PFSK-1 (cell line): ENCODE measurements around the gene PHF2.

Experiments used
- FOXP2 ChIP-seq: optimal IDR thresholded peaks from 2 replicates; pipeline ENCODE3; 2011; ENCODE audit warnings: borderline replicate concordance, control low read depth, inconsistent platforms; ENCODE audit not compliant: insufficient read depth; ENCODE audit errors: extremely low read length, extremely low read depth
- POLR2AphosphoS5 ChIP-seq: IDR thresholded peaks from 2 replicates; pipeline ENCODE4 v1.6.1; 2012; ENCODE audit warnings: low read depth, mild to moderate bottlenecking, control low read depth, low read length, moderate library complexity
- SIN3A ChIP-seq: IDR thresholded peaks from 2 replicates; pipeline ENCODE4 v1.6.1; 2012; ENCODE audit warnings: mild to moderate bottlenecking, low read length, moderate library complexity, borderline replicate concordance; ENCODE audit not compliant: insufficient read depth
- TAF1 ChIP-seq: IDR thresholded peaks from 2 replicates; pipeline ENCODE4 v1.6.1; 2012; ENCODE audit warnings: low read length, control low read depth, borderline replicate concordance; ENCODE audit not compliant: insufficient read depth
- TF ChIP-seq, protein P1 (sequence below), 2 experiments: IDR thresholded peaks; 2 replicates each; pipeline versions ENCODE4 v1.6.1 to v1.8.0; 2011 to 2012; ENCODE audit warnings: low read depth in 2 of 2, low read length in 2 of 2, control low read depth in 1 of 2, inconsistent platforms in 1 of 2, mild to moderate bottlenecking in 1 of 2, moderate library complexity in 1 of 2; ENCODE audit not compliant: insufficient read depth in 1 of 2

PHF2 gene

DNA sequence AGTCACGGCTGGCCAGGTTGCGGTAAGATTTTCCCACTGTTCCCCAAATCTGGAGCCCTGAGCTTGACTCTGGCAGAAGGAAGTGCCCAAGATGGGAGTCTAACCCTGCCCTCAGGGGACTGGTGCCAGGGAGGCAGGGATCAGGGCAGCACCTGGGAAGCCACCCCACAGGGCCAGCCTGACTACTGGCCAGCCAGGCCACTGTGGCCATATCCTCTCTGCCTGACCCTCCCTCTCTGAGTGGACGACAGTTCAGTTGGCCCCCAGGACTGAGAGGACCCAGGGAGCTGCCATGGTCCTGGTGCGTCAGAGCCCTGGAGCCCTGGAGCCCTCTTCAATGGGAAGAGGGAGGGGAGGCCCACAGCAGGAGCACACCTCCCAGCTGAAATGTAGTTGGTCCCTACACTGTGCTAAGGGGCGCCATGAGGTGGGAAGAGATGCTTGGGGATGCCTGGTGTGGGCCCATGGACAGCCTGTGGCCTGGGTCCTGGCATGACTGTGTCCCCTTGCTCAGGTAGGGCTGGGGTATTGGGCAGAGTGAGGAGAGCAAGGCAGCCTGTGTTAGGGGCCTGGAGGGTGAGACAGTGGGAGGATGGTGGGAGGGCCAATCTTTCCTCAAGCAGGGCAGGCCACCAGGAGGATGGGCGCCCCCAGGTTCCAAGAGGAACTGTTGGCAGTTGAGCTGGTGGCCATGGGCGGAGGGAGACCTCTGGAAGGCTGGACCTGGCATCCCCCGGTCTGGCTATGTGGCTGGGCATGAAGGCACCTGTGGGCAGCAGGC is 81.1 kb downstream of the PHF2 start:
- TF ChIP-seq, protein P1, sequence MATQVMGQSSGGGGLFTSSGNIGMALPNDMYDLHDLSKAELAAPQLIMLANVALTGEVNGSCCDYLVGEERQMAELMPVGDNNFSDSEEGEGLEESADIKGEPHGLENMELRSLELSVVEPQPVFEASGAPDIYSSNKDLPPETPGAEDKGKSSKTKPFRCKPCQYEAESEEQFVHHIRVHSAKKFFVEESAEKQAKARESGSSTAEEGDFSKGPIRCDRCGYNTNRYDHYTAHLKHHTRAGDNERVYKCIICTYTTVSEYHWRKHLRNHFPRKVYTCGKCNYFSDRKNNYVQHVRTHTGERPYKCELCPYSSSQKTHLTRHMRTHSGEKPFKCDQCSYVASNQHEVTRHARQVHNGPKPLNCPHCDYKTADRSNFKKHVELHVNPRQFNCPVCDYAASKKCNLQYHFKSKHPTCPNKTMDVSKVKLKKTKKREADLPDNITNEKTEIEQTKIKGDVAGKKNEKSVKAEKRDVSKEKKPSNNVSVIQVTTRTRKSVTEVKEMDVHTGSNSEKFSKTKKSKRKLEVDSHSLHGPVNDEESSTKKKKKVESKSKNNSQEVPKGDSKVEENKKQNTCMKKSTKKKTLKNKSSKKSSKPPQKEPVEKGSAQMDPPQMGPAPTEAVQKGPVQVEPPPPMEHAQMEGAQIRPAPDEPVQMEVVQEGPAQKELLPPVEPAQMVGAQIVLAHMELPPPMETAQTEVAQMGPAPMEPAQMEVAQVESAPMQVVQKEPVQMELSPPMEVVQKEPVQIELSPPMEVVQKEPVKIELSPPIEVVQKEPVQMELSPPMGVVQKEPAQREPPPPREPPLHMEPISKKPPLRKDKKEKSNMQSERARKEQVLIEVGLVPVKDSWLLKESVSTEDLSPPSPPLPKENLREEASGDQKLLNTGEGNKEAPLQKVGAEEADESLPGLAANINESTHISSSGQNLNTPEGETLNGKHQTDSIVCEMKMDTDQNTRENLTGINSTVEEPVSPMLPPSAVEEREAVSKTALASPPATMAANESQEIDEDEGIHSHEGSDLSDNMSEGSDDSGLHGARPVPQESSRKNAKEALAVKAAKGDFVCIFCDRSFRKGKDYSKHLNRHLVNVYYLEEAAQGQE (IDR thresholded peaks at IDR 0.05; ENCODE audit: insufficient read depth in 1 of 2, low read depth in 2 of 2, low read length in 2 of 2), result no peak
- TF ChIP-seq SIN3A, result no peak
- no peak for TF ChIP-seq POLR2AphosphoS5
- no peak for TF ChIP-seq TAF1
- no peak for TF ChIP-seq FOXP2

DNA sequence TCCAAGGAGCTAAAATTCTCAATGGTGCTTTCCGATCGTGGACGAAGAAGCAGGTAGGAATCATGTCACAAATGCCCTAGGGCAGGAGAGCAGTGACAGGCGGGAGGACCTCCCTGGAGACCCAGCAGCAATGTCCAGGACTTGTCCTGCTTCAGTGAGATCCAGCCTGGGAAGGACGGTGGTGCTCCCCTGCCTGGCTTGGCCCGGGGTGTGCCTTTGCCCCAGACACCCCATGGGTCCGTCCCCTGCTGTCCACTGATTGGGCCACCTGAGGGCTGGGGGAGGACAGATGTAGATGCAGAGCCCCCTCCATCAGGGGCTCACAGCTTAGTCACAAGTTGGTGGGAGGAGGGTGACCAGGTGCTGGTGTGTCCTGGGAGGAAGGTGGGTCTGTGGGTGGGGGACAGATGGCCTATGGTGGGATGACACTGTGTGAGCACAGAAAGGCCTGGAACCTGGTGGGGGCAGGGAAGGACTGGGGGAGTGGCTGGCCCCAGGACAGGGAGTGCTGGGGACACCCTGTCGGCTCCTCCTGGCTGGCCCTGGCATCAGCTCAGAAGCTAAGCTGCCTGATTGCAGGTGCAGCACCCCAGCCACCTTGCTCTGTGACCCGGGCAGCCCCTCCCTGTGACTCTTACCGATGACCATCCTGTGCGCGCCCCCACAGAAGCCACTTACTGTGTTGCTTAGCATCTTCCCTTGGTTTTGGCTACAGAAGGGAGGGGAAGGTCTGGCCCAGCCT is 82.0 kb downstream of the PHF2 start:
- TF ChIP-seq, protein P1 (IDR thresholded peaks at IDR 0.05; ENCODE audit: insufficient read depth in 1 of 2, low read depth in 2 of 2, low read length in 2 of 2), result no peak
- TF ChIP-seq FOXP2 (no peak), SIN3A (no peak), POLR2AphosphoS5 (no peak), TAF1 (no peak)

DNA sequence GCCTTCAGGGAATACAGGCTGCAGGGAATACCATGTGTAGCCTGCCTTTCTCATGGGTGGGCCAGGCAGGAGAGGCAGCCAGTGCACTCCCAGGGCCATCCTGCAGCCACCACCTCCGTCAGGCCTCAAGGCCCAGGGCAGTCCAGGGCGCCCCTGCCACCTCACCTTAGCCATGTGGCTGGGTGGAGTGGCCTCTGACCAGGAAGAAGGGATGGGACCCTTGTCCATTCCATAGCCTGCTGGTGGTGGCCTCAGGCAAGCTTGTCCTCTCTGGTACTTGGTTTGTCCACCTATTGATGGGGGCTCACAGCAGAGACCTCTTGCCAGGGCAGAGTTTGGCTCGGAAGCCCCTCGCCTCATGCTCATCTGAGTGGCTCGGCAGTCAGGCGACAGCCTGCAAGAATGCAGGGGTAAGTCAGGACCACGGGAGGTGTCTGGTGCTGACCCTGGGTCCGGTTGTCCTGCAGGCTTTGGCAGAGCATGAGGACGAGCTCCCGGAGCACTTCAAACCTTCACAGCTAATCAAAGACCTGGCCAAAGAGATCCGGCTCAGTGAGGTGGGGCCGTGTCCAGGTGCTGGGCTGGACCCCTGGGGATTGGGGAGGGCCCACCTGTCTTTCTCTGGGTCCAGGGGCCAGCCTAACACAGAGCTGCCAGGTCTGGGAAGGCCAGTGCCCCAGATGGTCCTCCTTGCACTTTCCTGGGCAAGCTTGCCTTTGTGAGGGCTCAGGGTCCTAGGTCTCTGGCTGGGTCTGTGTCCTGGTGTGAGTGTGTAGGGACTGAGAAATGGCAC is 82.9 kb downstream of the PHF2 start:
- TF ChIP-seq FOXP2 (no peak), POLR2AphosphoS5 (no peak), SIN3A (no peak), TAF1 (no peak)
- TF ChIP-seq, protein P1 (IDR thresholded peaks at IDR 0.05; ENCODE audit: insufficient read depth in 1 of 2, low read depth in 2 of 2, low read length in 2 of 2), result no peak

DNA sequence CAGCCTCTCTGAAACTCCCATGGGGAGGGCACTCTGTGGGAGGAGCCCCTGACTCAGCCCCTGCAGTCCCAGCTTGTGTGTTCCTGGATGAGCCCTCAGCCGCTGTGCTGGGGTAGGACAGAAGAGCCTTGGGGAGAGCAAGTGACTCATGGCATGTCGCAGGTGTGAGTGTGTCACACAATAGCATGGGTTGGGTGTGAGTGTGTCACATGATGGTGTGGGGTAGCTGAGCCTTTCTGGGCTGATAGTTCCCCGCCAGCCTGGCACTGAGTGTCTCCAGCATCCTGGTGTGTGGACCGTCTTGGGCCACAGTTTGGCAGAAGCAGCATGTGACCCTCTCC is 83.4 kb downstream of the PHF2 start:
- TF ChIP-seq SIN3A, result no peak

DNA sequence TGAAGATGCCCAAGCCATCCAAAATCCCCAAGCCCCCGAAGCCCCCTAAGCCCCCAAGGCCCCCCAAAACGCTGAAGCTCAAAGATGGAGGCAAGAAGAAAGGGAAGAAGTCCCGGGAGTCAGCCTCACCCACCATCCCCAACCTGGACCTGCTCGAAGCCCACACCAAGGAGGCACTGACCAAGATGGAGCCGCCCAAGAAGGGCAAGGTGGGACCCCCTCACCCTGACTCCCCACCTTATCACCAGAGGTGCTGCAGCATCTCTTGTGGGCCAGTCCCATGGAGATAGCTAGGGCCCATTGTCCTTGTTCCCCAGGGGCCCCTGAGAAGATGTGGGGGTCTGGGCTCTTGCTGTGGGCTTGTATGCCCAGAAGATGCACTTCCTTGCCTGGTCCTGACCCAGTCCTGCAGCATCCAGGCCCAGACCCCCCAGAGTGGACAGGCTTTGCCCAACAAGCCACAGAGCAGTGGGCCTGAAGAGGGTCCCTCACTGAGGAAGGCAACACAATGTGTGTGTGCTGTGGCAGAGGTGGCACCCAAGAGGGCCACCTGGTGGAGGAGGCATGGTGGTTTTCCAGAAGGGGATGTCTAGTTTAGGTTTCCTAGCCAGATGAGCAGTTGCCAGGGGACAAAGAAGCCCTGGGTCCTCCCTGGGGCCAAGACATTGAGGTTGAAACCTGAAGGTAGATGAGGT is 84.1 kb downstream of the PHF2 start:
- TF ChIP-seq POLR2AphosphoS5, result no peak
- no peak for TF ChIP-seq SIN3A
- TF ChIP-seq, protein P1 (IDR thresholded peaks at IDR 0.05; ENCODE audit: insufficient read depth in 1 of 2, low read depth in 2 of 2, low read length in 2 of 2), result no peak
- TF ChIP-seq TAF1, result no peak
- no peak for TF ChIP-seq FOXP2
